AML-193 (cell line): ENCODE data around the gene CNGA1.
A peak's percentile ranks its signal among the peaks of the same experiment; 100 is the strongest.
"Not testable (repeated sequence)": the region's sequence is repeated elsewhere in the genome, so short reads cannot be mapped to it uniquely, and the experiment has no call there.

Experiments
- DNase-seq, 2 experiments: peaks; one replicate each; lab custom pipeline; 2025; lab: John Stamatoyannopoulos, UW

The CNGA1 gene

GRCh38 chr4:47968847-47969246, 47.6 kb downstream of the CNGA1 start:
- DNase-seq, result no peak

GRCh38 chr4:47954677-47955076, 61.8 kb downstream of the CNGA1 start:
- no peak for DNase-seq

- no peak for DNase-seq
These were observed 62.2 kb downstream of the CNGA1 start for GRCh38 chr4:47954245-47954644.

GRCh38 chr4:47945930-47946726, 70.4 kb downstream of the CNGA1 start:
- DNase-seq, result no peak

GRCh38 chr4:47942081-47942819, 74.2 kb downstream of the CNGA1 start:
- DNase-seq, result no peak

- no peak for DNase-seq
These were observed 77.0 kb downstream of the CNGA1 start for GRCh38 chr4:47939456-47939855.

GRCh38 chr4:47936336-47936735, 80.1 kb downstream of the CNGA1 start:
- no peak for DNase-seq

- peak; percentile 57 to 63 for DNase-seq
These were observed 82.6 kb downstream of the CNGA1 start for GRCh38 chr4:47933840-47934239.

- DNase-seq, result no peak
These were observed 85.3 kb downstream of the CNGA1 start for GRCh38 chr4:47930971-47931804.

GRCh38 chr4:47929682-47930201, 86.7 kb downstream of the CNGA1 start:
- DNase-seq, result no peak

GRCh38 chr4:47926667-47927258, 89.7 kb downstream of the CNGA1 start:
- DNase-seq, result peak; percentile 11 to 38

GRCh38 chr4:47923261-47923608, 93.2 kb downstream of the CNGA1 start:
- DNase-seq, result not testable (repeated sequence)

- DNase-seq, result not testable (repeated sequence)
These were observed 93.8 kb downstream of the CNGA1 start for GRCh38 chr4:47922436-47923260.

GRCh38 chr4:47917163-47917562, 99.3 kb downstream of the CNGA1 start:
- DNase-seq, result not testable (repeated sequence)

GRCh38 chr4:47915378-47915777, 101.1 kb downstream of the CNGA1 start:
- no peak for DNase-seq

- DNase-seq, result peak; percentile 55 to 71
These were observed 101.6 kb downstream of the CNGA1 start for GRCh38 chr4:47914926-47915237.

GRCh38 chr4:47914220-47914925, 102.1 kb downstream of the CNGA1 start, which contains the start of gene NFXL1:
Gene NFXL1, minus strand, starts transcription at chr4:47914583. Its CDS starts 380 bp downstream, at chr4:47914203.
- peak; percentile 85 to 92 for DNase-seq

GRCh38 chr4:47913861-47914219, 102.6 kb downstream of the CNGA1 start:
- DNase-seq, result no peak

GRCh38 chr4:47913330-47913729, 103.2 kb downstream of the CNGA1 start:
- DNase-seq, result no peak

GRCh38 chr4:47907089-47907646, 109.3 kb downstream of the CNGA1 start:
- no peak for DNase-seq
